Activated CD8-positive, alpha-beta memory T cell treated with anti-CD3 and anti-CD28 coated beads for 1 hour (primary cell): ENCODE data around the gene KLHL11.
"Not testable (repeated sequence)": the region's sequence is repeated elsewhere in the genome, so short reads cannot be mapped to it uniquely, and the experiment has no call there.

Experiments used
- DNase-seq, 2 donors: peaks; one replicate each; pipeline ENCODE4 v3.0.0-alpha.2; 2020; ENCODE audit warnings: low read depth in 1 of 2; ENCODE audit errors: extremely low read depth in 1 of 2

KLHL11 gene

DNA sequence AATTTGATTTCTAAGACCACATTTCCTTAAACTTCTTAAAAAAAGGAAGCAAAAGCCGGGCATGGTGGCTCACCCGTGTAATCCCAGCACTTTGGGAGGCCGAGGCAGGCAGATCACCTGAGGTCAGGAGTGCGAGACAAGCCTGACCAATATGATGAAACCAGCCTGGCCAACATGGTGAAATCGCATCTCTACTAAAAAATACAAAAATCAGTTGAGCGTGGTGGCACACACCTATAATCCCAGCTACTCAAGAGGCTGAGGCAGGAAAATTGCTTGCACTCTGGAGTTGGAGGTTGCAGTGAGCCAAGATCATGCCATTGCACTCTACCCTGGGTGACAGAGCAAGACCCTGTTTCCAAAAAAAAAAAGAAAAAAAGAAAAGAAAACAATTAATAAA lies 24.4 kb downstream of the KLHL11 start:
- not testable (repeated sequence) for DNase-seq

DNA sequence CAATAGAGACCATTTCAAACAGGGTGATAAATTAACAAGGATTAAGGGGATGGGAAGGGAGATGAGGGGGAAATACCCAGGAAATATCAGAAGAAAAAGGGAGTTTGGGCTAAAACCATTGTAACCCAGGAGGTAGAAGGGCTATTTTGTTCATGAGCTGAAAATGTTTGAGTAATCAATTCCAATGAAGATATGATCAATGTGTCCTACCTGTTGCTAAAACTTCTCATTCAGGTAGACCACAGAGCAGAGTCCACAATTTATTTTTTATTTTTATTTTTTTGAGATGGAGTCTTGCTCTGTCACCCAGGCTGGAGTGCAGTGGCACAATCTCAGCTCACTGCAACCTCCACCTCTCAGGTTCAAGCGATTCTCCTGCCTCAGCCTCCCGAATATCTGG lies 25.8 kb downstream of the KLHL11 start:
- DNase-seq = not testable (repeated sequence)

DNA sequence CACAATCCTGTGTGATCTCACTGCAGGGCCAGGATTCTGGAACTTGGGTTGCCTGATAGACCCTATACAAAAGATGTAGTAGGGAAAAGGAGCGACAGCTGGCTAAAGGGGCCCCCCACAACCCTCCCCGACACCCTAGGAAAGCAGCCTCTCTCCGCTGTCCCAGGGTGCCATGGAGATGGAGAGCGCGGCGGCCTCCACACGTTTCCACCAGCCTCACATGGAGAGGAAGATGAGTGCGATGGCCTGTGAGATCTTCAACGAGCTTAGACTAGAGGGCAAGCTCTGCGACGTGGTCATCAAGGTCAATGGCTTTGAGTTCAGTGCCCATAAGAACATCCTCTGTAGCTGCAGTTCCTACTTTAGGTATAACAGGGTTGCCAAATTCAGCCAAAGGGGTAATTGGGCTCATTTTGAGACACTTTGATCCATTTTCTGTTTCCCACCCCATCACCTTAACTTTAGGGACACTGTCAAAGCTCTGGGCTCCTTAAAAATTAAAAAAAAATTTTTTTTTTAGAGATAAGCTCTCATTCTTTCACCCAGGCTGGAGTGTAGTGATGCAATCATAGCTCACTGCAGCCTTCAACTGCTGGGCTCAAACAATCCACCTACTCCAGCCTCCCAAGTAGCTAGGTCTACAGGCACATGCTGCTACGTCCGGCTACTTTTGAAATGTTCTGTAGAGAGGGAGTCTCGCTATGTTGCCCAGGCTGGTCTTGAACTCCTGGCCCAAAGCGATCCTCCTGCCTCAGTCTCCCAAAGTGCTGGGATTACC lies 27.3 kb downstream of the KLHL11 start, which contains the start of gene KLHL10:
KLHL10 (plus strand) TSS at position 65 of the 778 bp plus-strand sequence; CDS start at position 173, 108 bp downstream.
- no peak for DNase-seq

DNA sequence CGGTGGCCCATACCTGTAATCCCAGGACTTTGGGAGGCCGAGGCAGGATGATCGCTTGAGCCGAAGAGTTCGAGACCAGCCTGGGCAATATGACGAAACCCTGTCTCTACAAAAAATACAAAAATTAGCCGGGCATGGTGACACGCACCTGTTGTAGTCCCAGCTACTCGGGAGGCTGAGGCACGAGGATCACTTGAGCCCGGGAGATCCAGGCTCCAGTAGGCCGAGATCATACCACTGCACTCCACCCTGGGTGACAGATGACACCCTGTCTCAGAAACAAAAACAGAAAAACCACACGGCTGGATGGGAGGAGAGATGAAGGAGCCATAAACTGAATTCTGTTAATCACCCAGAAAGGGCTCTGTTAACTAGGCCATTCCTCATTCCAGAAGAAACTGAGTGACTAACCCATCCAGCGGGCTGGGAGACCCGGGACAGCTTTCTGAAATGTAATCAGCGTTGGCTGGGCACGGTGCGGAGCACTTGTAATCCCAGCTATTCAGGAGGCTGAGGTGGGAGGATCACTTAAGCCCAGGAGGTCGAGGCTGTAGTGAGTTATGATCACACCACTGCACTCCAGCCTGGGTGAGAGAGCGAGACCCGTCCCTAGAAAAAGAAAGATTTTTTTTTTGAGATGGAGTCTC lies 28.6 kb downstream of the KLHL11 start:
- no peak for DNase-seq

DNA sequence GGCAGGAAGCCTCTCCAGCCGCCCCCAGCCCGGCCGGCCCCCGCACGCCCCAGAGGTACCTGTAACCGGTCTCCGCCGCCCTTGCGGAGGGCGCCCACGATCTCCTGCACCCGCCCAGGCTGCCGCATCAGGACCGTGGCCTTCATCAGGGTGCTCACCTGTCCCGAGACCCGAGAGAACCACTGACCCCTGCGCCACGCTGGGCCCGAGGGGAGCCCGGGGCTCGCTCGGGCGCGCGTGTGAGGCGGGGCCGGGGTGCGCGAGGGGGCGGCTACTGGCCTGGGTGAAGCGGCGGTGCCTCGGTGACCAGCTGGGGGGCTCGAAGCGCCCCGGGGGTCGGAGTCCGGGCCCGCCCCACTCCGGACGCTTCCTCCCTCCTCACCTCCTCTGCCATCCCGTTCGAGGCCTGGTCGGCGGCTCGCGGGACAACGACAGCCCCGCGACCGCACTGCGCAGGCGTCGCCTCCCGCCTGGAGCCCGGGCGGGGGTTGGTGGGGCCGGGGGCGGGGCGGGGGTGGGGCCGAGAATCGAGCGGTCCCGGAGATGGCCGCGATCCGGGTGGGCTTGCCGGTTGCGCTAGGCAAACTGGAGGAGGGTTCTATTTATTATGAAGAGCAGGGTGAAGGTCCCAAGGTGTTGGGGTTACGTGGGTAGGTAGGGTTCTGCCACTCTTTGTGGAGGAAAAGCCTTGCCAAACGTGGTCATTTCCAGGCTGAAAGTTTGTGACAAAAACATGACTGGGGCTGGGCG lies 29.2 kb downstream of the KLHL11 start, which contains the start of gene NT5C3B:
NT5C3B (minus strand) TSS at position 433 of the 750 bp plus-strand sequence; CDS start at position 394, 39 bp downstream.
- DNase-seq = peak in 1 of 2 donors; percentile 40

DNA sequence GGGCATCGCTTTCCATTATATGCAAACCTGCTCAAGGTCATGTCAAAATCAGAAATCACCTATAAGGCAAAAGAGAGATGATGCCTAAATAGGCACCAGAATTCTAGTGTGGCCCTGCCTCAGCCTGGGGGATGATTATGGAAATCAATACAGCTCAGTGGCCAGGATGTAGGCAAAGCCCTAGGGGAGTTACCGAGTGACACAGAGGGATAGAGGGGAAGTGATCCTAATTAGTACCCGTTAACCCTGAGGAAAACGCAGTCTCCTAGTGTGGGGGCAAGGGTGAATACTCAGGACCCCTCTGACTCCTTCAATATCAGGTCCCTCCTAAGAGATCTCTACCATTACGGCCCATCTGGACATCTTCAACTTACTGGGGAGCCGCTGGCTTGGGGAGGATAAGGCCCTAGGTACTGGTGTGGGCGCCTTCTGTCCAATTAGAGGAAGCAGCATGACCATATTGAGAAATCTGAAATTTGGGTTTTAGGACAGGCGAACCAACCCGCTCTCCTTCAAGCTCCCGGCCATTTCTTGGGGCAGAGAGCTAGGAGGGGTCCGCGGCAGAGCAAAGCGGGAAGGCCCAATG lies 29.9 kb downstream of the KLHL11 start:
- no peak for DNase-seq

DNA sequence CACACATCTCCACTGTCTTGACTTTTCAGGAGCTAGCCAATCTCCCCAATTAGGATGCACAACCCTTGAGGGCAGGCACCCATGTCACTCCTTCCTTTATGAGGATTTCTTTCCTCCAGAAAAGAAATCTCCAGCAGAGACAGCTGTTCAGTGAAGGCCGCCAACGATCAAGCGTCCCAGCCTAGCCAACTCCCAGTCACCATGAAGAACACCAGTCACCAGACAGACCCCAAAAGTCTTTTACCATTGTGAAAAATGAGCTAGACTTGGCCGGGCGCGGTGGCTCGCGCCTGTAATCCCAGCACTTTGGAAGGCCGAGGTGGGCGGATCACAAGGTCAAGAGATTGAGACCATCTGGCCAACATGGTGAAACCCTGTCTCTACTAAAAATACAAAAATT lies 35.3 kb downstream of the KLHL11 start:
- not testable (repeated sequence) for DNase-seq

DNA sequence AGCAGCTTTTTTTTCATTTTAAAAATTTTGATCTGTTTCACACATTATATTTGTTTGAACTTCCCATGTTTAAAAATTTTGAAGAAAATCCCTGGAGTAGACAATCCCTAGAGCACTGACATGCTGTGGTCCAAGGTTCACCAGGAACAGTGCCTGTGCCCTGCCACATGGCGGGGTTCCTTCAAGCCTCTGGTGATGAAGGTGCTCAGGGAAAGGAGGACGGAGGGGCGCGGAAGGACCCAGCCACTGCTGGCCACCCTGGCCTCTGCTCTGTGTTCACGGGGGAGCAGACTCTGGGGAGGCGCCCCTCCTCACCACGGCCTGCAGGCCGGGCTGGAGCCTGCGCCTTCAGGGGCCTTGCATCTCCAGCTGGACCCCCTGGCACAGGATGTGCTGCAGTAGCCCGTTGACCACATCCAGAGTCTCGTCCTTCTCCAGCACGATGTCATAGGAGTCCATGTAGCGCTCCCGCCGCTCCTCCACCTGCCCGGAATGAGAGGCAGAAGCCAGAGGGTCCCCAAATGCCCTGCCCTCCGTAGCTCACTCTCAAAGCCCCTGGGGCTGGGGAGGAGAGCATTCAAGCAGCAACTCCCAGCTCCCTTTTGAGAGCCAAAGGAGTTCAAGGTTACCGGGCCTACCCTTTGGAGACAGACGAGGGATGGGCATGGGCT lies 39.9 kb downstream of the KLHL11 start:
- no peak for DNase-seq

DNA sequence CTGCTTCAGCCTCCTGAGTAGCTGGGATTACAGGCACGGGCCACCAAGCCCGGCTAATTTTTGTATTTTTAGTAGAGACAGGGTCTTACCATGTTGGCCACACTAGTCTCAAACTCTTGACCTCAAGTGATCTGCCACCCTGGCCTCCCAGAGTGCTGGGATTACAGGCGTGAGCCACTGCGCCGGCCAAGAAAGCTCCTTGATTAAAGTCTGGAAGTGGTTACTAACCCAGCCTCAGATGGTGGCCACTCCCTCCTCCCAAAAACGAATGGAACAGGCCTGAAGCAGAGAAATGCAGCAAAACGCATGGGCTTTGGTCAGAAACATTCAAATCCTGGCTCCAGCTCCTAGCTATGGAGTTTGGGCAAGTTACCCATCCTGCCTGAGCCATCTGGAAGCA lies 41.1 kb downstream of the KLHL11 start:
- no peak for DNase-seq

DNA sequence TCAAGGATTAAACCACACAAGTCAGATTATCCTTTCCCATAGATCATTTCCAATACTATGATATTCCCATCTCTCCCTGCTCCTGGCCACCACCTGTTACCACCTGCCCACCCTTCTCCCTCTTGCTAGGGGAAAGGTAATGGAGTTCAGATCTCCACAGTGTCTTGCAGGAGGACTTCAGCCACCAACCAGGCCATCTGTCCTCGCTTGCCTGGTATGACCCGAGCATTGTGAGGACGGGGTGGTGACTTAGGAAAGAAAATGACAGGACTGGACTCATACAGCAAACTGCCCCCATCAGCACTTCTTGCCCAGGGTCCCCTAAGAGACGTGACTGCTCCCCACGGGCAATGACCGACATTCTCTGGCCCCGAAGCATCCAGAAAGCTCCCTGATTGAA lies 41.6 kb downstream of the KLHL11 start:
- no peak for DNase-seq

DNA sequence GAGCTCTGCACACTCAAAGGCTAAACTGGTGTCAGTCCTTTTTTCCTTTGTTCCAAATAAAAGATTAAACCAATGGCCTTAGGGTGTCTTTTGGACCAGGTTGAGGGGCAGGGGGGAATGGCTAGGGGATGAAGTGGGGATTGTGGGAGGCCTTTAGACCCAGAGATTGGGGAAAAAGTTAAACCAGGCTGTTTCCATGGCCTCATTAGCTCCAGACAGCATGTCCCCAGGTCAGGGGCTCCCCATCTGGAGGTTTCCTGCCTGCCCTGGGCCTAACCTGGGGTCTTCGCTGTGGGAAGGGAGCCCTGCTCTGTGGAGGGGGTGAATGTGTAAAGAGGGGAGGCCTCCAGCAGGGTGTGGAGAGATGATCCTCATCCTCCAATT lies 42.1 kb downstream of the KLHL11 start:
- DNase-seq = no peak

DNA sequence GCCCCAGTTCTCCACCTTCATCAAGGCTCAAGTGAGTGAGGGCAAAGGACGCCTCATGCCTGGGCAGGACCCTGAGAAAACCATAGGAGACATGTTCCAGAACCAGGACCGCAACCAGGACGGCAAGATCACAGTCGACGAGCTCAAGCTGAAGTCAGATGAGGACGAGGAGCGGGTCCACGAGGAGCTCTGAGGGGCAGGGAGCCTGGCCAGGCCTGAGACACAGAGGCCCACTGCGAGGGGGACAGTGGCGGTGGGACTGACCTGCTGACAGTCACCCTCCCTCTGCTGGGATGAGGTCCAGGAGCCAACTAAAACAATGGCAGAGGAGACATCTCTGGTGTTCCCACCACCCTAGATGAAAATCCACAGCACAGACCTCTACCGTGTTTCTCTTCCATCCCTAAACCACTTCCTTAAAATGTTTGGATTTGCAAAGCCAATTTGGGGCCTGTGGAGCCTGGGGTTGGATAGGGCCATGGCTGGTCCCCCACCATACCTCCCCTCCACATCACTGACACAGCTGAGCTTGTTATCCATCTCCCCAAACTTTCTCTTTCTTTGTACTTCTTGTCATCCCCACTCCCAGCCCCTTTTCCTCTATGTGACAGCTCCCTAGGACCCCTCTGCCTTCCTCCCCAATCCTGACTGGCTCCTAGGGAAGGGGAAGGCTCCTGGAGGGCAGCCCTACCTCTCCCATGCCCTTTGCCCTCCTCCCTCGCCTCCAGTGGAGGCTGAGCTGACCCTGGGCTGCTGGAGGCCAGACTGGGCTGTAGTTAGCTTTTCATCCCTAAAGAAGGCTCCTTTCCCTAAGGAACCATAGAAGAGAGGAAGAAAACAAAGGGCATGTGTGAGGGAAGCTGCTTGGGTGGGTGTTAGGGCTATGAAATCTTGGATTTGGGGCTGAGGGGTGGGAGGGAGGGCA lies 42.7 kb downstream of the KLHL11 start:
- DNase-seq = no peak

DNA sequence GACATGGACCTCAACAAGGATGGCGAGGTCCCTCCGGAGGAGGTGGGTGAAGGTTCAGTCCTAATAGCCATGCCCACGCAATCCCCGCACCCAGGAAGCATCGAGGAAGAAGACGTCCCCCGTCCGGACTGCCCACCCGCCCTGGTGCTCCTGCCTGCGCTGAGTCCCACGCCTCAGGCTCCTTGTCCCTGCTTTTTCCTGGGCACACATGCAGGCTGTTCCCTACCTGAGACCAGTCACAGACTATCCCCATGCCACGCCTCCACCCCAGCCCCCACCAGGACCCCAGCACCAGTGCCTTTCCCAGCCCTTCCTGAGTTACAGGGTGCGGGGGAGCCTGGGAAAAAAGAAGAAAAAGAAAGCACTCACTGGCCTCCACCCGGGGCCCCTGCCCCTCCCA lies 43.4 kb downstream of the KLHL11 start:
- DNase-seq = no peak

DNA sequence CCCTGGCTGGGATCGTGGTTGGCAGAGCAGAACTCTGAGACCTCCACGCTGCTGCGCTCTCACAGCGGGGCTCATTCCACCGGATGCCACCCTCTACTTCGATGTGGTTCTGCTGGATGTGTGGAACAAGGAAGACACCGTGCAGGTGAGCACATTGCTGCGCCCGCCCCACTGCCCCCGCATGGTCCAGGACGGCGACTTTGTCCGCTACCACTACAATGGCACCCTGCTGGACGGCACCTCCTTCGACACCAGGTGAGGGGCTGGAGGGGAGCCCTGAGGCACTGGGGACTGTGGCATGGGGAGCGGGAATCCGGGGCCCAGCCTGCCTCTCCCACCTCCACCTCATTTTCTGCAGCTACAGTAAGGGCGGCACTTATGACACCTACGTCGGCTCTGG lies 47.2 kb downstream of the KLHL11 start:
- DNase-seq = no peak

DNA sequence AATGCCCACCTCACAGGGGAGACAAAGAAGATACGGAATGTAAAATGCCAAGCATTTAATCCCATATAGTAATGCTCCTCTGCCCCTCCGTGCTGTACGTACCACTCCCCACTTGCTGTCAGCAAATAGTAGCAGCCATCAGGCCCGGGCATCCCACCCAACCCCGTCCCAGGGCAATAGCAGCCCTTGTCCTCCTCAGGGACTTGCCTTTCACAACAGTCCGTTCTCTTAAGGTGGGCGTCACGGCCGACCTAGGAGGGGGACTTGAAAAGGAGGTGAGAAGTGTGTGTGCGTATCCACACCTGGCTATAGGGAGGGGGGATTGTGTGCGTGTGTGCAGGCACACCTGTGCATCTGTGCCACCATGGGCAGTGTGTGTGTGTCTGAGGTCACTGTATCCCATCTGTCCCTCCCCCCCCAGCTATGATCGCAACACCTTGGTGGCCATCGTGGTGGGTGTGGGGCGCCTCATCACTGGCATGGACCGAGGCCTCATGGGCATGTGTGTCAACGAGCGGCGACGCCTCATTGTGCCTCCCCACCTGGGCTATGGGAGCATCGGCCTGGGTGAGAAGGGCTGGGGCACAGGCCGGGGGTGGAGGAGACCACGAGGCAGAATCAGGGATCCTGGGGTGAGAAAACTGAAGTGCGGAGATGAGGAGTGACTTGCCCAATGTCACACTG lies 48.4 kb downstream of the KLHL11 start:
- no peak for DNase-seq

DNA sequence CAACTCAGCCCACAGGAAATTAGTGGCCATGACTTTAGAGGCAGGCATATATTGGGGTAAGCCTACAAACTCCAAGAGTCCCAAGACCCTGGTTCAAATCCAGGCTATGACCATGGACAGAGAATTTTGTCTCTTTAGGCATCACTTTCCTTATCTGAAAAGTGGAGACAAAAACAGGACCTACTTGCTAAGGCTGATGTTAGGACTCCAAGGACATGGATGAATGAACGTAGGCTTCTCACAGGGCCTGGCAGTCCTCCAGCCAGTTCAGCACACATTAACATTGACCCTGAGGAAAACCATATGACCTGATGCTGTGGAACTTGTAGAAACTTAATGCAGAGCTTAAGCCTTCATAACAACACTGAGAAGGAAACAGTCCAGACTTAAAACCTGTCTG lies 51.0 kb downstream of the KLHL11 start:
- no peak for DNase-seq

DNA sequence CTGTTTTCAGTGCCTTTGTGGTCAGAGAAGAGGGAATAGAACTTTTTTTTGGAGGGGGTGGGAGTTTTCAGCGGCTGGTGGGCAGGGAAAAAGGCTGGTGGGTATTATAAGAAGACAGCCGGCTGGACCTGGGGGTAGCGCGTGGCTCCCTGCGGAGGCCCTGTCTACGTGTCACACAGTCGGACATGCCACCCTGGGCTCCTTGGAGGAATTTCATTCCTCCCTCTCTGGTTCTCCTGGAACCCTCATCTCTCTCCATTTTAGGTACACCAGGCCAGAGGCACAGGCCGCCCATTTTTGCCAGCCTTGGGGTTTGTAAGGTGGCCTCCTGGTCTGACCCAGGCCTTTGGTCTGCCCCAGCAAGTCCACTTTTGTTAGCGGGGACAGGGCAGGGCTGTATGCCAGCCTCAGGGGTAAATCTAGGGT lies 51.5 kb downstream of the KLHL11 start:
- no peak for DNase-seq

DNA sequence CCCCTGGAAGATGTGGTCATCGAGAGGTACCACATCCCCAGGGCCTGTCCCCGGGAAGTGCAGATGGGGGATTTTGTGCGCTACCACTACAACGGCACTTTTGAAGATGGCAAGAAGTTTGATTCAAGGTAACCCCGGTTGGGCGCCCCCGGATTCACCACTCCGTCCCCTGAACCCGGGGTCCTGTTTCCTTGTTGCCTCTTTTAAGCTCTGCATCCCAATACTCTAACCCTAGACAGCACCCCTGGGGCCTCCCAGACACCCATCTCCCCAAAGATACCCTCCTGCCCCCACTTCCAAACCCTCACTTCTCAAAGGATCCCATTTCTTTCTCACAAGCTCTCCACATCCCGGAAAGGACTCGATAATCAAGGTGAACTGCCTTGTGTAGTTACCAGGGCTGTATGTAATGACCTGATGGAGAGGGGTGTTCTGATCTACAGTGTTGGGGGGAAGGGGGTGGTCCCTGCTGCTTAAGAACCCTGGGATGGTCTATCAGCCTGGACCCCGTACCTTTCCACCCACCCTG lies 52.0 kb downstream of the KLHL11 start:
- no peak for DNase-seq
